Stimulated activated naive CD8-positive, alpha-beta T cell treated with anti-CD3 and anti-CD28 coated beads, Interleukin-15, amount 100 ng/mL, for 72 hours (primary cell): ENCODE measurements around the gene WDR27.
A peak's percentile ranks its signal among the peaks of the same experiment; 100 is the strongest.

Experiments
- ATAC-seq: fragments of 150-1000 bp; cut with Tn5 transposase; 2 replicates; pipeline ENCODE4 v1.10.0; 2021; ENCODE audit warnings: mild to moderate bottlenecking, moderate library complexity
- DNase-seq, 2 donors: peaks; one replicate each; pipeline ENCODE4 v3.0.0; 2021 to 2022
- H3K27ac Mint-ChIP-seq, 2 donors: one replicate each; pipeline ENCODE4 v1.8.0; 2022; ENCODE audit warnings: mild to moderate bottlenecking in 2 of 2, mixed read lengths in 2 of 2, moderate library complexity in 2 of 2
- H3K27me3 Mint-ChIP-seq: one replicate; pipeline ENCODE4 v1.8.0; 2022; ENCODE audit warnings: mixed read lengths
- H3K4me1 Mint-ChIP-seq: one replicate; pipeline ENCODE4 v1.8.0; 2022; ENCODE audit warnings: mild to moderate bottlenecking, mixed read lengths
- H3K4me3 Mint-ChIP-seq, 2 donors: one replicate each; pipeline ENCODE4 v1.8.0; 2022; ENCODE audit warnings: mild to moderate bottlenecking in 2 of 2, mixed read lengths in 2 of 2, moderate library complexity in 1 of 2
- H3K9me3 Mint-ChIP-seq, 2 donors: one replicate each; pipeline ENCODE4 v1.8.0; 2022; ENCODE audit warnings: mixed read lengths in 2 of 2

WDR27 gene

GRCh38 chr6:169587975-169588374 lies 113.9 kb downstream of the WDR27 start:
- Mint-ChIP-seq H3K27me3 (peaks cover 8% of the 10 kb centered on the region), H3K27ac (no peak overlapping the region), H3K4me3 (no peak overlapping the region), H3K9me3 (no peaks in the 10 kb centered on the region), H3K4me1 (peaks cover 40% of the 10 kb centered on the region)
- DNase-seq = no peak
- no peak for ATAC-seq

GRCh38 chr6:169583886-169584541 lies 117.8 kb downstream of the WDR27 start:
- H3K4me3 Mint-ChIP-seq = peak overlapping the region in 1 of 2 donors; percentile 6
- peak; percentile 73 for ATAC-seq
- H3K9me3 Mint-ChIP-seq = no peaks in the 10 kb centered on the region
- no peak overlapping the region for H3K27ac Mint-ChIP-seq
- H3K4me1 Mint-ChIP-seq = peaks cover 18% of the 10 kb centered on the region
- H3K27me3 Mint-ChIP-seq = peaks cover 8% of the 10 kb centered on the region
- DNase-seq = no peak

- Mint-ChIP-seq H3K4me3 (no peak overlapping the region), H3K4me1 (peaks cover 11% of the 10 kb centered on the region), H3K9me3 (no peaks in the 10 kb centered on the region), H3K27ac (no peak overlapping the region), H3K27me3 (no peaks in the 10 kb centered on the region)
- ATAC-seq (no peak), DNase-seq (no peak)
Observed at GRCh38 chr6:169579407-169580111, 122.3 kb downstream of the WDR27 start.

DNA sequence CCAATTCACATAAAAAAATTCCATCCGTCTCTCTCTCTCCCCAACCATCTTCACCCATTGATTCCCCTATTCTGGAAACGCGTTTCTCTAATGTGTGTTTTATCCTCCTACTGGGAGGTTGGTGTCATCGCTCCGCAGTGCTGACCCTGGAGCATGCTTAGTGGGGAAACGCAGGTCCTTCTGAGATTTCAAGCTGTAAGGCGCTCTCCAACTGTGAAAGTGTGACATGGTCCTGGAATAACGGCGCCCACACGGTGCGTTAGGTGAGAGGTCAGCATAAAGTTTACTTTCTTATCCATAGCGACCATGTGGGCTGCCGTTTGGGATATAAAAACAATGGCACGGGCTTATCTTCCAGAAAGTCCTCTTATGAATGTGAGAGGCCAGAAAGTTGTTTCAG lies 123.9 kb downstream of the WDR27 start:
- Mint-ChIP-seq H3K4me3 (no peak overlapping the region), H3K27me3 (no peaks in the 10 kb centered on the region), H3K9me3 (no peaks in the 10 kb centered on the region), H3K27ac (no peak overlapping the region), H3K4me1 (no peaks in the 10 kb centered on the region)
- DNase-seq (no peak), ATAC-seq (no peak)

GRCh38 chr6:169577236-169577635 lies 124.6 kb downstream of the WDR27 start:
- no peak for ATAC-seq
- no peak overlapping the region for H3K27ac Mint-ChIP-seq
- no peaks in the 10 kb centered on the region for H3K4me1 Mint-ChIP-seq
- H3K9me3 Mint-ChIP-seq = no peaks in the 10 kb centered on the region
- no peak for DNase-seq
- no peak overlapping the region for H3K4me3 Mint-ChIP-seq
- H3K27me3 Mint-ChIP-seq = no peaks in the 10 kb centered on the region

DNA sequence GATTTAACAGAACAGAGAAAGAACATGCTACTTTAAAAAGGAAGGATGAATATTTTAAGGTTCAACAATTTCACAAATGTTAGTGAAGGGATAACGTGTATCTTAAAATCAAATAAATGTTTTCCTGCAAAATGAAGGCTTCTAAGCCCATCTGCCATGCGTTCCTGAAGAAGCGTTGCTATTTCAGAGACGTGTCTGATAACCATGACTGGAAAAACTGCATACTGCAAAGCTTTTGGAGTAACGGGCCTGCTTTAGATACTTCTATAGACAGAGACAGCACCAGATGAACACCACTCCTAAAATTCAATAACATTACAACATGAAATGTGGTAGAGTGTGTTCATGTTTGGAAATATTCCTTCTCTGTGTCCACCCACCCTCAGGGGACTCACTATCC lies 126.0 kb downstream of the WDR27 start:
- Mint-ChIP-seq H3K4me3 (no peak overlapping the region), H3K9me3 (no peaks in the 10 kb centered on the region), H3K4me1 (no peaks in the 10 kb centered on the region), H3K27ac (no peak overlapping the region), H3K27me3 (peaks cover 2% of the 10 kb centered on the region)
- no peak for ATAC-seq
- DNase-seq = no peak

DNA sequence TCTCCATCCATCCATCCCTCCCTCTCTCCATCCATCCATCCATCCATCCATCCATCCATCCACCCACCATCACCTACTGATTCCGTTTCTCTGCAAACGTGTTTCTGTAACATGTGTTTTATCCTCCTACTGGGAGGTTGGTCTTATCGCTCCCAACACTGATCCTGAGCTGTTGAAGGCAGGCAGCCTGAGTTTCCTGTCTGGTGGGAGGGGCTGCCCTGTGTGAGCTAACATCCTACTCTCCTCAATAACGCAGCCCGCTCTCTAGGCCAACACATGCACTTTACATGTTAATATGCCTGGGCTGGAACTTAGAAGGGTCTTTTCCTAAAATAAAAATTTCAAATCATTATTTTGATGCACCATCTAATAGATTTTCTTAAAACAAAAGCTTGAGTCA lies 126.5 kb downstream of the WDR27 start:
- H3K4me1 Mint-ChIP-seq = no peaks in the 10 kb centered on the region
- DNase-seq (no peak), ATAC-seq (no peak)
- no peak overlapping the region for H3K27ac Mint-ChIP-seq
- peaks cover 7% of the 10 kb centered on the region for H3K27me3 Mint-ChIP-seq
- no peaks in the 10 kb centered on the region for H3K9me3 Mint-ChIP-seq
- H3K4me3 Mint-ChIP-seq = no peak overlapping the region

DNA sequence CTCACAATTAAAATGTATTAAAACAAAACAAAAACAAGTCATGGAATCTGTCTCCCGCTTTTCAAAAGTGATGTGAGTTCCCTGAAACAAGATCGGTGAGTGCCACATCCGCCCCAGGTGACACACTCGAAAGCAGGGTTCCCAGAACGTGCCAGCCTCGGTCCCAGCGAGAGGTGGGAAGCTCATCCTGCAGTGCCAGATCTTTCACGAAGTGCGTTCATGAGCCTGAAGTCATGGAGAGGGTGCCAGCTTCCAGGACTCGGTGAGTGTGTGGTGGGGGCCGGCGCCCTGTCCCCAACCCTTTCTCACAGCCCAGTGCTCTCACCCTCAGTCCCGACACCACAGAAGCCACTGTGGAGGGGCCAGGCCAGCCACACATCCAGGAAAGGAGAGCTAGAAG lies 127.4 kb downstream of the WDR27 start:
- no peak overlapping the region for H3K4me3 Mint-ChIP-seq
- H3K27ac Mint-ChIP-seq = no peak overlapping the region
- DNase-seq (no peak), ATAC-seq (no peak)
- peaks cover 5% of the 10 kb centered on the region for H3K4me1 Mint-ChIP-seq
- H3K9me3 Mint-ChIP-seq = no peaks in the 10 kb centered on the region
- peaks cover 14% of the 10 kb centered on the region for H3K27me3 Mint-ChIP-seq

- Mint-ChIP-seq H3K9me3 (no peaks in the 10 kb centered on the region), H3K27me3 (peaks cover 14% of the 10 kb centered on the region), H3K27ac (no peak overlapping the region), H3K4me1 (peaks cover 5% of the 10 kb centered on the region), H3K4me3 (no peak overlapping the region)
- ATAC-seq = no peak
- no peak for DNase-seq
Observed at GRCh38 chr6:169573883-169574282, 127.9 kb downstream of the WDR27 start.

DNA sequence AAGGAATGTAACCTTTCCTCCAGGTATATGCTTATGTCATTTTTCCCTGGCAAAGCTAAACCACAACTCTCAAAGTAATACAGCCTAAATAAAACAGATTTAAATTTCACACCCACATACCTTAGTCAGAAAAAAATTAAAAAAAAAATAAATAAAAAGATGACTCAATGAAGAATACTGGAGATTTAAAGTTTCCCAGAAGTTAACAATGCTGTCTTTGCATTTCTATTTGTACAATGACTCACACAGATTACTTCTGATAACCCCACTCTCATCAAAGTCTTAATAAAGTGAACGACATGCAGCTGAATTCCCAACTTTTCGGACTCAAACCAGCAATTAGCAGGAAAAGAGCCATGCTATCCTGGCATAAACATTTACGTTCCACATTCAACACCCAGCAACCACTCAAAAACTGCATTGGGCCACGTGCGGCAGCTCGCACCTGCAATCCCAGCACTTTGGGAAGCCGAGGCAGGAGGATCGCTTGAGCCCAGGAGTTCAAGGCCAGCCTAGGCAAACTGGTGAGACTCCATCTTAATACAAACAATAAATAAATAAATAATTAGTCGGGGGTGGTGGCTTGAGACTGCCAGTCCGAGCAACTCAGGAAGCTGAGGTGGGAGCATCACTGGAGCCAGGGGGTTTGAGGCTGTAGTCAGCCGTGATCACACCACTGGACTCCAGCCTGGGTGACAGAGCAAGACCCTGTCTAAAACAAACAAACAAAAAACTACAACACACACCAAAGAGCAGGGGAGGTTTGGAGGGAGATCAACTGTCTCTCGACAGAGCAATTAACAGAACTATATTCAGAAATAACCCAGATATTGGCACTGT lies 130.5 kb downstream of the WDR27 start:
- peak overlapping the region in 1 of 2 donors; percentile 59 for H3K27ac Mint-ChIP-seq
- no peaks in the 10 kb centered on the region for H3K9me3 Mint-ChIP-seq
- H3K4me1 Mint-ChIP-seq = peaks cover 24% of the 10 kb centered on the region
- H3K4me3 Mint-ChIP-seq = no peak overlapping the region
- DNase-seq (no peak), ATAC-seq (no peak)
- H3K27me3 Mint-ChIP-seq = peaks cover 27% of the 10 kb centered on the region

DNA sequence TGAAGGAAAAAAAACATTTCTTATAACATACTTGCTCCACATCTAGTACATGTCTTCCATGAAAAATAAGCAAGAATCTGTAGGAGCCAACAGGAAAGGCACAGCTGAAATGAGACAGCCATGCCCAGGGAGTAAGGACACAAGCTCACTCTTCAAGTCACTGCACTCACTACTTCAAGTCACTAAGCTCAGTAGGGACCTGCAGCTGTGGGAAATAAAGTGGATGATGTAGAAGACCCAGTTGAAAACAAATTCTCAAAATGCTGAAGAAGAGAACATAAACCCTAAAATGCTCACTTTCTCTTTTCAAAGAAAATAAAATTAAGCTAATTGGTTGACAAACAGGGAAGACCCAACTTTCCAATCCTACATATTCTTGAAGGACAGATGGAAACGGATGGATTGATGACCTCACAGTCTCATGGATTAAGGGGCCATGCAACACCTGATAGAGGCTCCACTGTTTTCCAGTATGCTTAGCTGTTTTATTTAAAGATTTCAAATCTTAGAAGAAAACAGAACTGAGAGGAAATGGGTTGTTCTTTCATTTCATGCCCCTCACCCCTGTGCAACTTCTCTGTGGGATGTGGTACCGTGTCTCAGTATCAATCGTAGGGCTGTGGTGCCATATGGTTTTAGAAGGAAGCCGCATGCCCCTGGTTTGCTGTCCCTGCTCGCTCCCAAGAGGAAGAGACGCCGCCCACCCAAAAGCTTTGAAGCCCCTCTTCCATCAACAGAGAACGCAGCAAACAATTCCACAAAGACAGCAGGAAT lies 133.3 kb downstream of the WDR27 start:
- Mint-ChIP-seq H3K9me3 (no peaks in the 10 kb centered on the region), H3K4me3 (no peak overlapping the region), H3K27ac (no peak overlapping the region), H3K4me1 (peaks cover 24% of the 10 kb centered on the region), H3K27me3 (peaks cover 27% of the 10 kb centered on the region)
- DNase-seq (peak in 1 of 2 donors; percentile 44), ATAC-seq (peak; percentile 96)

DNA sequence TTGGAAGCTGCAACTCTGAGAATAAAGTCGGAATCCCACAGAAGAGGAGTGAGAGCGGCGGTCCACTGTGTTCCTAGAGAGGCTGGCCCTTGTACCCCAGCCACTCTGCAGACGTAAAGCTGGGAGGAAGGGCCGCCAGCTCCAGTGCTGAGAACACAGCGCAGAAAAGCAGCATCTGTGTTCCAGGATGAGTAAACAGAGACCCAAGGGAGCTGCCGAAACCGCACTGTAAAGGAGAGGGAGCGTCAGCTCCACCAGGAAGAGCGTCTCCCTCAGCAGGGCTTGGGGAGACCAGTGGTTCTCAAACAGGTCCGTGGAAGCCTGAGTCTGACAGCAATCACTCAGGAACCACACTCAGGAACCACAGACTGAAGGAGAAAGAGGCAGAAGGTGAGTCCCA lies 134.0 kb downstream of the WDR27 start:
- Mint-ChIP-seq H3K27me3 (peaks cover 33% of the 10 kb centered on the region), H3K4me3 (no peak overlapping the region), H3K4me1 (peaks cover 24% of the 10 kb centered on the region), H3K9me3 (no peaks in the 10 kb centered on the region), H3K27ac (no peak overlapping the region)
- ATAC-seq (no peak), DNase-seq (no peak)

GRCh38 chr6:169566961-169567750 lies 134.7 kb downstream of the WDR27 start:
- no peak for ATAC-seq

GRCh38 chr6:169566319-169566718 lies 135.5 kb downstream of the WDR27 start:
- no peak for DNase-seq
- H3K27me3 Mint-ChIP-seq = peaks cover 48% of the 10 kb centered on the region
- H3K4me1 Mint-ChIP-seq = peaks cover 24% of the 10 kb centered on the region
- H3K9me3 Mint-ChIP-seq = peaks cover 0 to 11% of the 10 kb centered on the region in 2 donors
- H3K4me3 Mint-ChIP-seq = no peak overlapping the region
- ATAC-seq = no peak
- H3K27ac Mint-ChIP-seq = no peak overlapping the region

More at GRCh38 chr6:169566961-169567750, 134.7 kb downstream of the WDR27 start:
- Mint-ChIP-seq H3K4me1 (peaks cover 24% of the 10 kb centered on the region), H3K9me3 (peaks cover 0 to 2% of the 10 kb centered on the region in 2 donors), H3K4me3 (no peak overlapping the region), H3K27ac (no peak overlapping the region), H3K27me3 (peaks cover 40% of the 10 kb centered on the region)
- no peak for DNase-seq
